Measurements from ENCODE around the gene SLC35B4.

SLC35B4 gene

GRCh38 chr7:134289423-134289822, 27.3 kb downstream of the SLC35B4 start:
- no peak for DNase-seq

- no peak for DNase-seq
These were observed 28.6 kb downstream of the SLC35B4 start for GRCh38 chr7:134287916-134288659.

GRCh38 chr7:134284952-134285351, 31.8 kb downstream of the SLC35B4 start:
- DNase-seq = no peak

GRCh38 chr7:134284011-134284410, 32.7 kb downstream of the SLC35B4 start:
- no peak for DNase-seq

GRCh38 chr7:134280508-134280907, 36.2 kb downstream of the SLC35B4 start:
- no peak for DNase-seq

GRCh38 chr7:134279898-134280297, 36.8 kb downstream of the SLC35B4 start:
- DNase-seq = no peak

- no peak for DNase-seq
These were observed 37.4 kb downstream of the SLC35B4 start for GRCh38 chr7:134279336-134279735.

GRCh38 chr7:134278502-134279153, 38.1 kb downstream of the SLC35B4 start:
- no peak for DNase-seq

- no peak for DNase-seq
These were observed 39.8 kb downstream of the SLC35B4 start for GRCh38 chr7:134276951-134277350.

- DNase-seq = no peak
These were observed 54.4 kb downstream of the SLC35B4 start for GRCh38 chr7:134262322-134262721.

GRCh38 chr7:134255814-134256213, 60.9 kb downstream of the SLC35B4 start:
- no peak for DNase-seq

- no peak for DNase-seq
These were observed 62.4 kb downstream of the SLC35B4 start for GRCh38 chr7:134254311-134254710.

GRCh38 chr7:134248196-134248595, 68.5 kb downstream of the SLC35B4 start:
- DNase-seq = no peak

GRCh38 chr7:134246761-134247160, 70.0 kb downstream of the SLC35B4 start:
- no peak for DNase-seq

- no peak for DNase-seq
These were observed 70.4 kb downstream of the SLC35B4 start for GRCh38 chr7:134246347-134246746.

- no peak for DNase-seq
These were observed 71.5 kb downstream of the SLC35B4 start for GRCh38 chr7:134245253-134245652.
